Left lung (tissue), 10 donors: Measurements from ENCODE around the gene PLD1. TPM values are rescaled to one million over a fixed set of nuclear protein-coding genes. Genes with fewer than 3 reads are reported as not detected.
A peak's percentile ranks its signal among the peaks of the same experiment; 100 is the strongest.
"Not testable (repeated sequence)": the region's sequence is repeated elsewhere in the genome, so short reads cannot be mapped to it uniquely, and the experiment has no call there.

ENCODE experiments used
- ATAC-seq: fragments of 200-7000 bp; cut with Tn5 transposase; one replicate; pipeline ENCODE4 v1.9.1; 2020; ENCODE audit warnings: moderate library complexity
- DNase-seq, 4 donors: peaks; one replicate each; pipeline ENCODE4 v3.0.0-alpha.2; 2013 to 2020
- H3K27ac ChIP-seq, 2 donors: fragments of 200-600 bp; sonication (generic) in 1 of 2; one replicate each; pipeline versions ENCODE4 v1.5.0 to v1.8.0; 2020 to 2021
- H3K27me3 ChIP-seq, 2 donors: fragments of 200-600 bp; sonication (generic) in 1 of 2; one replicate each; pipeline versions ENCODE4 v1.5.0 to v1.8.0; 2020 to 2021
- H3K36me3 ChIP-seq, 2 donors: fragments of 200-600 bp; sonication (generic) in 1 of 2; one replicate each; pipeline versions ENCODE4 v1.5.0 to v1.8.0; 2020 to 2021
- H3K4me1 ChIP-seq, 2 donors: fragments of 200-600 bp; one replicate each; pipeline ENCODE4 v1.8.0; 2021
- H3K4me3 ChIP-seq, 2 donors: fragments of 200-600 bp; sonication (generic) in 1 of 2; one replicate each; pipeline versions ENCODE4 v1.5.0 to v1.8.0; 2020 to 2021; ENCODE audit warnings: mild to moderate bottlenecking in 1 of 2
- H3K9me3 ChIP-seq, 2 donors: fragments of 200-600 bp; sonication (generic) in 1 of 2; one replicate each; pipeline versions ENCODE4 v1.5.0 to v1.8.0; 2020 to 2021
- intact Hi-C, 2 donors: fragments of 100-400 bp; cut with DNase I; formaldehyde crosslinking; loops; one replicate each; pipeline versions ENCODE4 v1.11.2 to v1.14.2; 2022
- polyA plus RNA-seq, 6 donors: library from polyadenylated mRNA; unstranded; fragments of 120-200 nt; gene quantifications; one replicate each; pipeline ENCODE4 v1.2.1, GENCODE V29; 2013; ENCODE audit not compliant: insufficient read length in 6 of 6
- total RNA-seq, 2 donors: library from RNA; stranded (reverse); fragmentation: NEBNext Ultra II Directional; extraction: Animal tissue kit (Norgen Biotek cat#: 25700); gene quantifications; one replicate each; pipeline ENCODE4 v1.2.1, GENCODE V29; 2021
- TF ChIP-seq, protein P1 (sequence below), 2 donors: fragments of 200-600 bp; sonication (generic) in 1 of 2; IDR thresholded peaks; one replicate each; pipeline versions ENCODE4 v1.5.0 to v1.8.0; 2021; ENCODE audit warnings: antibody characterized with exemption in 2 of 2
- donor health status: DM: no; HTN: yes; CAD: no.
- donor health status: DM: no; HTN: no; CAD: no.

The PLD1 gene
- total and polyA plus RNA-seq, 8 donors = 2.9 to 18.7 (median 5.8) TPM

GRCh38 chr3:171695426-171695825 is 114.9 kb downstream of the PLD1 start:
- DNase-seq (peak in 2 of 4 donors; percentile 27 to 48), ATAC-seq (no peak)
- no peaks in the 10 kb centered on the region for H3K9me3 ChIP-seq
- no peak overlapping the region for H3K4me3 ChIP-seq
- TF ChIP-seq, protein P1, sequence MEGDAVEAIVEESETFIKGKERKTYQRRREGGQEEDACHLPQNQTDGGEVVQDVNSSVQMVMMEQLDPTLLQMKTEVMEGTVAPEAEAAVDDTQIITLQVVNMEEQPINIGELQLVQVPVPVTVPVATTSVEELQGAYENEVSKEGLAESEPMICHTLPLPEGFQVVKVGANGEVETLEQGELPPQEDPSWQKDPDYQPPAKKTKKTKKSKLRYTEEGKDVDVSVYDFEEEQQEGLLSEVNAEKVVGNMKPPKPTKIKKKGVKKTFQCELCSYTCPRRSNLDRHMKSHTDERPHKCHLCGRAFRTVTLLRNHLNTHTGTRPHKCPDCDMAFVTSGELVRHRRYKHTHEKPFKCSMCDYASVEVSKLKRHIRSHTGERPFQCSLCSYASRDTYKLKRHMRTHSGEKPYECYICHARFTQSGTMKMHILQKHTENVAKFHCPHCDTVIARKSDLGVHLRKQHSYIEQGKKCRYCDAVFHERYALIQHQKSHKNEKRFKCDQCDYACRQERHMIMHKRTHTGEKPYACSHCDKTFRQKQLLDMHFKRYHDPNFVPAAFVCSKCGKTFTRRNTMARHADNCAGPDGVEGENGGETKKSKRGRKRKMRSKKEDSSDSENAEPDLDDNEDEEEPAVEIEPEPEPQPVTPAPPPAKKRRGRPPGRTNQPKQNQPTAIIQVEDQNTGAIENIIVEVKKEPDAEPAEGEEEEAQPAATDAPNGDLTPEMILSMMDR (IDR thresholded peaks at IDR 0.05) = no peak
- H3K27me3 ChIP-seq = no peaks in the 10 kb centered on the region
- no peaks in the 10 kb centered on the region for H3K4me1 ChIP-seq
- no peak overlapping the region for H3K27ac ChIP-seq
- peaks cover 0 to 20% of the 10 kb centered on the region in 2 donors for H3K36me3 ChIP-seq
- intact Hi-C loops = no loop called here

DNA sequence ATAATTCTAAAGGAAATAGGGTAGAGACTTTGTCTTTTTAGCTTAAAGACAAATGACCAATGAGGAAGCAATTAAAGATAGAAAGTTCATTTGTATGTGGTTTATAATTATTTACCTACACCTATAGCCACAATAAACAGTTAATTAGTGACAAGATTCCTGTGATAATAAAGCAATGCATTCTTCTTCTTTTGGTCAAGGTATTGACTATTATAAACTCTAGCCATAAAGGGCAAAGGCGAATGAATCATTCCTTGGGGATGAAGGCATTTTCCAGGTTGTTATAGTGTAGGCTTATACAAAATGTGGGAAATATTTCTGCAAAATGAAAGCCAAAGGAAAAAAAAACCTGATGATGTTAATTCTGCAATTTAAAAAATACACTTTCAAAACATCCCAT is 115.4 kb downstream of the PLD1 start:
- peaks cover 0 to 20% of the 10 kb centered on the region in 2 donors for H3K36me3 ChIP-seq
- no peaks in the 10 kb centered on the region for H3K27me3 ChIP-seq
- DNase-seq (no peak), ATAC-seq (no peak)
- no peaks in the 10 kb centered on the region for H3K4me1 ChIP-seq
- no peak overlapping the region for H3K27ac ChIP-seq
- no peaks in the 10 kb centered on the region for H3K9me3 ChIP-seq
- H3K4me3 ChIP-seq = no peak overlapping the region
- TF ChIP-seq, protein P1 (IDR thresholded peaks at IDR 0.05) = no peak
- intact Hi-C loops = no loop called here

DNA sequence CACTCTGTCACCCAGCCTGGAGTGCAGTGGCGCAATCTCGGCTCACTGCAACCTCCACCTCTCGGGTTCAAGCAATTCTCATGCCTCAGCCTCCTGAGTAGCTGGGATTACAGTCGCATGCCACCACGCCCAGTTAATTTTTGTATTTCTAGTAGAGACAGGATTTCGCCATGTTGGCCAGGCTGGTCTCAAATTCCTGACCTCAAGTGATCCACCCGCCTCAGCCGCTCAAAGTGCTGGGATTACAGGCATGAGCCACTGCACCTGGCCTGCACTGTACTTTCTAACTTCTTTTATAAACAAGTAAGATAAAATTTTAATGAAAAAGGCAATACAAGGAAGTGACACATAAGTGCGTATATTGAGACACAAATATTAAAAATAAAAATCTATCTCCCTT is 117.7 kb downstream of the PLD1 start:
- H3K4me1 ChIP-seq, H3K27ac ChIP-seq, H3K27me3 ChIP-seq, ATAC-seq, H3K4me3 ChIP-seq, H3K9me3 ChIP-seq, DNase-seq, intact Hi-C loops, H3K36me3 ChIP-seq: not testable (repeated sequence)

- Histone ChIP-seq H3K4me3 (no peak overlapping the region), H3K36me3 (peaks cover 0 to 4% of the 10 kb centered on the region in 2 donors), H3K4me1 (no peaks in the 10 kb centered on the region), H3K27me3 (no peaks in the 10 kb centered on the region), H3K27ac (no peak overlapping the region), H3K9me3 (no peaks in the 10 kb centered on the region)
- no peak for DNase-seq
- intact Hi-C loops = no loop called here
- TF ChIP-seq, protein P1 (IDR thresholded peaks at IDR 0.05) = no peak
- no peak for ATAC-seq
Measured at GRCh38 chr3:171691485-171691884, 118.8 kb downstream of the PLD1 start.

- Histone ChIP-seq H3K36me3 (peaks cover 0 to 4% of the 10 kb centered on the region in 2 donors), H3K27me3 (no peaks in the 10 kb centered on the region), H3K4me3 (no peak overlapping the region), H3K4me1 (no peaks in the 10 kb centered on the region), H3K27ac (no peak overlapping the region), H3K9me3 (no peaks in the 10 kb centered on the region)
- TF ChIP-seq, protein P1 (IDR thresholded peaks at IDR 0.05) = no peak
- no peak for ATAC-seq
- intact Hi-C loops = no loop called here
- DNase-seq = no peak
Measured at GRCh38 chr3:171690281-171690680, 120.0 kb downstream of the PLD1 start.

GRCh38 chr3:171688593-171688992 is 121.7 kb downstream of the PLD1 start:
- peaks cover 0 to 18% of the 10 kb centered on the region in 2 donors for H3K36me3 ChIP-seq
- intact Hi-C loops = no loop called here
- no peak overlapping the region for H3K4me3 ChIP-seq
- no peak overlapping the region for H3K27ac ChIP-seq
- H3K27me3 ChIP-seq = no peaks in the 10 kb centered on the region
- TF ChIP-seq, protein P1 (IDR thresholded peaks at IDR 0.05) = no peak
- DNase-seq (no peak), ATAC-seq (no peak)
- no peaks in the 10 kb centered on the region for H3K4me1 ChIP-seq
- no peaks in the 10 kb centered on the region for H3K9me3 ChIP-seq
